ENCODE data around the gene DDX31.

GRCh38 chr9:132589148-132590036 is 80.4 kb downstream of the DDX31 start:
- TF ChIP-seq POLR2A (IDR thresholded peaks at IDR 0.05) = no peak
- no peak for TF ChIP-seq CTCF (IDR thresholded peaks at IDR 0.05)
